Activated CD4-positive, alpha-beta T cell treated with anti-CD3 and anti-CD28 coated beads for 24 hours (primary cell): Measurements from ENCODE around the gene CMTM1.
"Not testable (repeated sequence)": the region's sequence is repeated elsewhere in the genome, so short reads cannot be mapped to it uniquely, and the experiment has no call there.

Experiments
- DNase-seq, 2 donors: peaks; one replicate each; pipeline ENCODE4 v3.0.0-alpha.2; 2020; ENCODE audit warnings: low read depth in 2 of 2

Gene CMTM1

GRCh38 chr16:66592241-66592640 lies 26.0 kb downstream of the CMTM1 start:
- no peak for DNase-seq

GRCh38 chr16:66592814-66593213 lies 26.6 kb downstream of the CMTM1 start:
- DNase-seq = no peak

GRCh38 chr16:66594739-66595138 lies 28.5 kb downstream of the CMTM1 start:
- no peak for DNase-seq

- DNase-seq = not testable (repeated sequence)
Observed at GRCh38 chr16:66596559-66596958, 30.3 kb downstream of the CMTM1 start.

GRCh38 chr16:66596986-66597848 lies 31.0 kb downstream of the CMTM1 start:
- no peak for DNase-seq

- no peak for DNase-seq
Observed at GRCh38 chr16:66598111-66598510, 31.9 kb downstream of the CMTM1 start.

- DNase-seq = no peak
Observed at GRCh38 chr16:66599726-66600125, 33.5 kb downstream of the CMTM1 start.

- DNase-seq = no peak
Observed at GRCh38 chr16:66600477-66600876, 34.2 kb downstream of the CMTM1 start.

- DNase-seq = no peak
Observed at GRCh38 chr16:66601471-66601870, 35.2 kb downstream of the CMTM1 start.

GRCh38 chr16:66603537-66604375 lies 37.5 kb downstream of the CMTM1 start:
- DNase-seq = peak; percentile 35

GRCh38 chr16:66604376-66605176 lies 38.3 kb downstream of the CMTM1 start, which contains the start of gene CMTM3:
CMTM3 (plus strand) TSS chr16:66604704; CDS start chr16:66604806, 102 bp downstream.
- DNase-seq = peak; percentile 58 to 66

- no peak for DNase-seq
Observed at GRCh38 chr16:66605177-66605978, 39.1 kb downstream of the CMTM1 start.

- no peak for DNase-seq
Observed at GRCh38 chr16:66605979-66606751, 39.9 kb downstream of the CMTM1 start.

GRCh38 chr16:66608241-66609138 lies 42.3 kb downstream of the CMTM1 start:
- peak; percentile 78 to 82 for DNase-seq

GRCh38 chr16:66609139-66609510 lies 42.9 kb downstream of the CMTM1 start:
- DNase-seq = no peak

GRCh38 chr16:66610111-66610820 lies 44.0 kb downstream of the CMTM1 start:
- no peak for DNase-seq

- not testable (repeated sequence) for DNase-seq
Observed at GRCh38 chr16:66611911-66612310, 45.7 kb downstream of the CMTM1 start.

- DNase-seq = no peak
Observed at GRCh38 chr16:66612422-66612821, 46.2 kb downstream of the CMTM1 start.
